Glomerular endothelial cell (primary cell): ENCODE results near the gene TUBB3. TPM values are rescaled to one million over a fixed set of nuclear protein-coding genes. Genes with fewer than 3 reads are reported as not detected.

ENCODE experiments used
- DNase-seq: peaks from one replicate; pipeline ENCODE4 v3.0.0-alpha.2; 2011; ENCODE audit warnings: low read depth, low spot score; ENCODE audit errors: extremely low read depth
- total RNA-seq: library from RNA; depleted of rRNA; stranded (reverse); fragments of >200 nt; gene quantifications from 2 replicates; pipeline ENCODE4 v1.2.3, GENCODE V29; 2015

The TUBB3 gene
- total RNA-seq, 1 donor from 2014 or later = 275 TPM

DNA sequence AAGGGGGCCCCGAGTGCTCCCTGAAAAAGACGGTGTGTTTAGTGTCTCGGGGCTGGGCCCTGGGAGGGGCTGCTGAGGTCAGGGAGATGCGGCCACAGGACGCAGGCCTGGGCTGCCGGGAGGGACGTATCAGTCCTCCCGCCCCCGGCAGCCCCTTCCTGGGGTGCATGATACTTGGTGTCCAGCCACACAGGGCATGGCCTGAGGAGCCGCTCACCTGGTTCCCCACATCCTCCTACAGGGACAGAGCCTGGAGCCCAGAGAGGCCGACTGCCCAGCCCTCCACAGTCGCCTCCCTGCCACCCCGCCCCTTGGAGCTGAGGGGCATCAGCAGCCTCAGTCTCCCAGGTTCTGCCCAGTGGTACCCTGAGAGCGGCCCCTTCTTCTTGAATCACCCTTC lies 13.4 kb downstream of the TUBB3 start:
- no peak for DNase-seq

DNA sequence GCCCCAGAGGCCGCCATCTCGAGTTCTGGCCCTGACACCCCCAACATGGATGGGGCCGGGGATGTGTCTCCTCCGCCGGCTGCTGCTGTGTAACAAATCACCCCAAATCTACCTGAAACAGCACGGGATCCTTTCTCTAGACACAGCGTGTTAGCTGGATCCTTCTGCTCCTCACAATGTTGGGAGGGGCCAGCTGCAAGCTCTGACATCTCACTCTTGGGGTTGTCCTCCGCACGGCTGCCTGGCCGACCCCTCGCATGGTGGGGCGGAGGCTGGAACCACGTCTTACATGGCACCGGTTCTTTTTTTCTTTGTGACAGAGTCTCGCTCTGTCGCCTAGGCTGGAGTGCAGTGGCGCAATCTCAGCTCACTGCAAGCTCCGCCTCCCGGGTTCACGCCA lies 13.8 kb downstream of the TUBB3 start:
- no peak for DNase-seq

- DNase-seq = no peak
These were observed 15.2 kb downstream of the TUBB3 start for GRCh38 chr16:89938175-89938885.

DNA sequence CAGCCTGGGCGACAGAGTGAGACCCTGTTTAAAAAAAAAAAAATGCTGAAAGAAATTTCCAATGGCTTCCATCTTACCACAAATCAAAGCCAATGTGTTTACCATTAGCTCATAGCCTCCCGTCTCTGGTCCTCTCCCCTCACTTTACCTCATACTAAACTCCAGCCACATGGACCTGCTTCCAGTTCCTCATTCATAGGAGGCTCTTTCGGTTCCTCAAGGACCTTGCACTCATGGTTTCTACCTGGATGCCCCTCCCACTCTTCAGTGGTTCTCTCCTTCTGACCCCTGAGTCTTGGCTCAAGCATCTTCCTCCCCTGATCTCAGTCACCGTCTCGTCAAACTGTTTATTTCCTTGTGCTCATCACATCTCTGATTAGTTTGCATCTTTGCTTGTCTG lies 21.6 kb downstream of the TUBB3 start:
- DNase-seq = no peak

GRCh38 chr16:89945654-89946053 lies 22.5 kb downstream of the TUBB3 start:
- no peak for DNase-seq

GRCh38 chr16:89946515-89946914 lies 23.4 kb downstream of the TUBB3 start:
- DNase-seq = no peak

- DNase-seq = no peak
These were observed 26.1 kb downstream of the TUBB3 start for GRCh38 chr16:89949121-89949742.

- DNase-seq = no peak
These were observed 26.6 kb downstream of the TUBB3 start for GRCh38 chr16:89949756-89950155.

DNA sequence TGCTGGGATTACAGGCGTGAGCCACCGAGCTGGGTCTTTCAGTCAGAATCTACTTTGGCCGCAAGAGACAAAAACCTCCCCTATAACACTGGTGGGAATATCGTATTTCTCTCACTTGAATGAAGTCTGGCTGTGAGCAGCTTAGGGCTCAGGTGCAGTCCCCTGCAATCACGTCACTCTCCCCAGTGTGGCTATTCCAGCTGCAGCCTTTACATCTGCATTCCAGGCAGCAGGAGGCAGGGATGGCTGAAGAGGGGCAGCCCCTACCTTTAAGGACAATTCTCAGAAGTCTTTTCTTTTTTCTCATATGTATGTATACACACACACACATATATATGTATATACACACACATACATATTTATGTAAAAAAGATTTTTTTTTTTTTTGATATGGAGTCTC lies 28.4 kb downstream of the TUBB3 start:
- no peak for DNase-seq

DNA sequence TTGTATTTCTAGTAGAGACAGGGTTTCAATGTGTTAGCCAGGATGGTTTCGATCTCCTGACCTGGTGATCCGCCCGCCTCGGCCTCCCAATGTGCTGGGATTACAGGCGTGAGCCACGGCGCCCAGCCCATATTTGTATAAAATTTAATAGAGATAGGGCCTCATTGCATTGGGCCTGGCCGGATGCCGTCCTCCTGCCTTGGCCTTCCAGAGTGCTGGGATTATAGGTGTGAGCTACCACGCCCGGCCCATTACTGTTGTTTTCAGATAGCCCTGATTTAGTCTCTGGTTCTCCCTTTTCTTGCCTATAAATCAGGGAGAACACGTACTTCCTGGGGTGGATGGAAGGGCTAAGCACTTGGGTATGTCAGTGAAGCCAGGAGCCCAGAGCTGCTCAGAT lies 28.9 kb downstream of the TUBB3 start:
- DNase-seq = no peak

DNA sequence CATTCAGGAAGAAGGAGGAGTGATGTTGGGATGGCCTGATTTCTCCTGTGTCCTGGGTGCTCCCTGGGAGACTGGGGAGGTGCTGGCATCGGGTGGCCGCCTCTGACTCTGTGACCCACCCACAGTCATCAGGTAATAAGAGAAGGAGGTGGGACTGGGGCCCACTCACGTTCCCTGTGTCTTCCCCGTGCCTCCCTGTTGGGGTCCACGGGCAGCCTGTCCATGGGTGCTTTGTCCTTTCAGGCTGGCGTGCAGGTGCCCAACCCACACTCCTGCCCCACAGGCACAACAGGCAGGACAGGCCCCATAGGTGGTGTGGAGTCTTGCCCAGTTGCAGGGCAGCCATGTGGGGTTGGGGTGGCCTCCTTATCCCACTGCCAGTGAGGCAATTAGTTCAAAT lies 29.4 kb downstream of the TUBB3 start:
- no peak for DNase-seq

GRCh38 chr16:89953671-89954406 lies 30.7 kb downstream of the TUBB3 start:
- DNase-seq = no peak

DNA sequence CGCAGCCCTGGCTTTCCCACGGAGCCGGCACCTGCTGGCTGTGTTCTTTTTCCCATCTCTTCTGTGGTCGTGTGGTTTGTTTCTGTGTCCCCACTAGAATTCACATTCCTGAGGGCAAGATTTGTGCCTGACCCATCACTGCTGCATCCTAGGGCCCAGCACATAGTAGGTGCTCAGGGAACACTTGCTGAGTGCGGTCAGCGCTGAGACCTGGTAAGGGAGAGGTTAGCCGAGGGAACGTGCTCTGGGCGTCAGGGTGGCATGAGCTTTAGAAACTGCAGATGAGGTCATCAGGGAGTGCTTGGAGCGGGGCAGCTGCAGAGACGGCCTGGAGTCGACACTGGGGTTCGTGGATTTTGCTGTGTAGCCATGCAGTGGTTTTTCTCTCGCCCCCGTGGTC lies 31.3 kb downstream of the TUBB3 start:
- no peak for DNase-seq

DNA sequence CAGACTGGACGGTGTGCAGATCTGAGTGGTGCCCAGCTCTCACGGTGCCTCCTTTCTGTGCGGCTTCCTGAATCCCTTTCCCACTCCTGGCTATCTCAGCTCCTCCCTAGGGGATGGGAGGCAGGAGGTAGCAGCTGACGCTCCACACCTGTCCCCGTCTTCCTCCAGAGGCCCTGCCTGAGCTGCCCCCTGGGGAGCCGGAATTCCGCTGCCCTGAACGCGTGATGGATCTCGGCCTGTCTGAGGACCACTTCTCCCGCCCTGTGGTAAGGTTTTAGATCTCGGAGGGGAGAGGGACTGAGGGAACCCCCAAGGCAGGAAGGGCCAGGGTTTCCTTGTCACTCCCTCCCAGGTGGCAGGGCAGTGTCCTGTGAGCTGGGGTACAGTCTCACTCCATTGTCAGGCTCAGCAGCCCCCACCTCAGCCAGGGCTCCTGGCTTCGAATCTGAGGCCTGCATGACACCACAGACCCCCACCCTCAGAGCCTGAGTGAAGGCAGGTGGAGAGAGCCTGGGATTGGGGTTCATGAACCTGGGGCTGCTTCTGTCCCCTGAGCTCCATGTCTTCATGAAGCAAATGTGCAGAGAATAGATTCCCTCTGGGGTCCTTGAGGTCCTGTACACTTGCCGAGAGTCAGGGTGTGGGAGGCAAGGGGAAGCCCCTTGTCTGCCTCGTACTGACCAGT lies 32.0 kb downstream of the TUBB3 start:
- DNase-seq = no peak

DNA sequence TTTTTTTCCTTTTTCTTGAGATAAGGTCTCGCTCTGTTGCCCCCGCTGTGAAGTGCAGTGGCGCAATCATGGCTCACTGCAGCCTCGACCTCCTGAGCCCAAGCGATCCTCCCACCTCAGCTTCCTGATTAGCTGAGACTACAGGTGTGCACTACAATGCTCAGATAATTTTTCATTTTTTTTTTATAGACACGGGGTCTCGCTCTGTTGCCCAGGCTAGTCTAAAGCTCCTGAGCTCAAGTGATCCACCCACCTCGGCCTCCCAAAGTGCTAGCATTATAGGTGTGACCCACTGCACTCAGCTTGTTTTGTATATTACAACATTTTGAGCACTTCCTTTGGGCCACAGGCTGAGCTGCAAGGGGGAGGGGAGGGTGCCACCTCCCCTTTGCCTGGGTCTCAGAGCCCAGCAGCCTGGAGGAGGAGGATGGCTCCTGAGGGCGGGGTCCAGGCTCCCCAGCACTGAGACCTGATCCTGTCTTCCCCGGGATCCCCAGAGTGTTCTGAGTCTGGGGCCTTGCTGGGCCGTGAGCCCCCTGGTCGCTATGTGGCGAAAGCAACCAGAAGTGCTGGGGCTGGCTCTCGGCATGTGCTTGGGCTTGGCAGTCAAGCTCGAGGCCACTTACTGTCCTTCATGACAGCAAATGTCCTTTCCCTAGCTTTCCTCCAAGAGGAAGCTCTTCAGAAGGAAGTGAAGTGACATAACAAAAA lies 33.5 kb downstream of the TUBB3 start:
- DNase-seq = no peak

DNA sequence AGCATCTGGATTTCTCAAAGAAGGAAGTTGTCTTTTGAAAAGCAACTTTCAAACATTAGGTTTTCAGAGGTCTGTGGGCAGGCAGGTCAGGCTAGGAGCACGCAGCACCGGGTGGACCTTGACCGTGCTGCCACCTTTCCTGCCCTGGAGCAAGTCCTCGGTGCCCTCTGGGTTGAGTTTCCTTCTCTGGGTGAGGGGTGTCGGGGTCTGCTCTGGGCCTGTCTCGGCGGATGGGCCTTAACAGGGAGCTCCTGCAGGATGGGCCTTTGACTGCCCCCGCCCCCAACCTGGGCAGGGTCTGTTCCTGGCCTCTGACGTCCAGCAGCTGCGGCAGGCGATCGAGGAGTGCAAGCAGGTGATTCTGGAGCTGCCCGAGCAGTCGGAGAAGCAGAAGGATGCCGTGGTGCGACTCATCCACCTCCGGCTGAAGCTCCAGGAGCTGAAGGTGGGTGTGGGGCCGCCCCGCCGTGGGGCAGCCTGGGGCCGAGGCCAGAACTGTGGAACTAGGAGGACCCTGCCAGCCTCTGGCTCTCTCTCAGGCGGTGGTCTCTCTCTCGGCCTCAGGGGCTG lies 34.2 kb downstream of the TUBB3 start:
- DNase-seq = no peak

DNA sequence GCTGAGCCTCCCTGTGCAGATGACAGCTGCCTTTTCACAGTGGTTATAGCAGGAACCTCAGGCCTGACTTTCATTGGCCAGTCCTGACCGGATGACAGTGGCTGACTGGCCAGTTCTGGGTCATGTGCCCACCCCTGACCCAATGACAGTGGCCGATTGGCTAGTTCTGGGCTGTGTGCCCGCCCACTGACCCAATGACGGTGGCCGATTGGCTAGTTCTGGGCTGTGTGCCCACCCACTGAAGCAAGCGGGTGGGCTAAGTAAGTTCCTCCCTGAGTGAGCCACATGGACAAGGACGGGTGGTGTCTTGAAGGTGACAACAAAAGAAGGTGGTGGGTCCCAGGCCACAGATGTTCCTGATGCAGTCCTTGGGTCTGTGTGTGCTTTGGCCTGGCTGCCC lies 34.9 kb downstream of the TUBB3 start:
- no peak for DNase-seq

- no peak for DNase-seq
These were observed 35.5 kb downstream of the TUBB3 start for GRCh38 chr16:89958596-89958995.

DNA sequence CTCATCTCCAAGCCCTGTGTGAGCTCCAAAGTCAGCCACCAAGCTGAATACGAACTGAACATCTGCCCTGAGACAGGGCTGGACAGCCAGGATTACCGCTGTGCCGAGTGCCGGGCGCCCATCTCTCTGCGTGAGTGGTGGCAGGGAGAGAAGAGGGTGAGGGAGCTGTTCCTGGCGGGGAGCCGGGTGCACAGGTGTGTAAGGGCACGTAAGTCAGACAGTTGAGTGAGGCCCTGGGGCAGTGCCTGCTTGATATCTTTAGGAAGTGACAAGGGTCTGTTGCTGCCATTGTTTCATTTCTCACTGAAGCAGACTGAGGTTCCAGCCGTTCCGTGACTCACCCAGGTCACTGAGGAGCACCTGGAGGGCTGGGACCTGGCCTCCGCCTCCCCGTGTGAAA lies 37.8 kb downstream of the TUBB3 start:
- no peak for DNase-seq

DNA sequence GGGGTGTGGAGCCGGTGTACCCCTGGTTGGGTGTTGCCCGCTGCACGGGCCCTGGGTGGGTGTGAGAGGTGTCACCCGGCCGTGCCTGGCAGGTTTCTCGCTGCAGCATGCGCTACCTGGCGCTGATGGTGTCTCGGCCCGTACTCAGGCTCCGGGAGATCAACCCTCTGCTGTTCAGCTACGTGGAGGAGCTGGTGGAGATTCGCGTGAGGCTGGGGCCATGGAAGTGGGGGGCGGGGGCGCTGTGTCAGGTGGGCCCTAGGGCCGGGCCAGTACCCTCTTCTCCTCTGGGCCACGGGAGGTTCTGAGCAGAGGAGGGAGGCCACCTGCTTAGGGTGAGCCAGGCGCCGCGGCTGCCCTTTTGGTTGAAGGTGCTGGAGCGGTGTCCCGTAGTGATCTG lies 38.8 kb downstream of the TUBB3 start:
- DNase-seq = no peak
